HepG2 (cell line): ENCODE results near the gene B3GAT3.
"Not testable (repeated sequence)": the region's sequence is repeated elsewhere in the genome, so short reads cannot be mapped to it uniquely, and the experiment has no call there.

Source experiments
- ZFP37 ChIP-seq: sonication (generic); formaldehyde crosslinking; IDR thresholded peaks from 2 replicates; pipeline ENCODE4 v1.4.0; 2020; ENCODE audit warnings: missing genetic modification reagents, borderline replicate concordance
- ZSCAN9 ChIP-seq: IDR thresholded peaks from 2 replicates; pipeline ENCODE4 v1.6.1; 2016; ENCODE audit warnings: borderline replicate concordance
- TF ChIP-seq, protein P1 (sequence below): sonication (generic); formaldehyde crosslinking; IDR thresholded peaks from 2 replicates; pipeline ENCODE4 v1.5.1; 2020; ENCODE audit warnings: missing genetic modification reagents, mild to moderate bottlenecking, borderline replicate concordance
- TF ChIP-seq, protein P2 (sequence below): sonication (generic); formaldehyde crosslinking; IDR thresholded peaks from 2 replicates; pipeline ENCODE4 v1.5.0; 2020; ENCODE audit warnings: mild to moderate bottlenecking, missing genetic modification reagents, moderate library complexity
- TF ChIP-seq, protein P3 (sequence below): sonication (generic); formaldehyde crosslinking; IDR thresholded peaks from 2 replicates; pipeline ENCODE4 v1.4.0; 2020; ENCODE audit warnings: missing genetic modification reagents, borderline replicate concordance

DNA sequence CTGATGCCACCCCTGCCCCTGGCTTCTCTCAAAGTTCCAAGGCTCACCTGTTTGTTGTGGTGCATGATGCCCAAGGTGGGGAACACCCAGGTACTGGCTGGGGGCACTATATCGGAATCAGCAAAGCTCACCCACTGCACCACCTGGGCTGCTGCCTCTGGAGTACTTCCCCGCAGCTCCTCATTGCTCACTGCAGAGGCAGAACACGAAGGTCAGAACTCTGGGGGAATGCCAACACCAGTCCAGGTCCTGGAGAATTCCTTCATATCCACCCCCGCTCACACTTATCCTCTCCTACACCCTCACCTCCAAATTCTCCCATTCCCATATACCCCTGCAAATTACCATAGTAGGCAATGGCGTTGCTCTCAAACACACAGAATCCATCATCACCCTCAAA, 50.3 kb downstream of the B3GAT3 start:
- TF ChIP-seq, protein P1, sequence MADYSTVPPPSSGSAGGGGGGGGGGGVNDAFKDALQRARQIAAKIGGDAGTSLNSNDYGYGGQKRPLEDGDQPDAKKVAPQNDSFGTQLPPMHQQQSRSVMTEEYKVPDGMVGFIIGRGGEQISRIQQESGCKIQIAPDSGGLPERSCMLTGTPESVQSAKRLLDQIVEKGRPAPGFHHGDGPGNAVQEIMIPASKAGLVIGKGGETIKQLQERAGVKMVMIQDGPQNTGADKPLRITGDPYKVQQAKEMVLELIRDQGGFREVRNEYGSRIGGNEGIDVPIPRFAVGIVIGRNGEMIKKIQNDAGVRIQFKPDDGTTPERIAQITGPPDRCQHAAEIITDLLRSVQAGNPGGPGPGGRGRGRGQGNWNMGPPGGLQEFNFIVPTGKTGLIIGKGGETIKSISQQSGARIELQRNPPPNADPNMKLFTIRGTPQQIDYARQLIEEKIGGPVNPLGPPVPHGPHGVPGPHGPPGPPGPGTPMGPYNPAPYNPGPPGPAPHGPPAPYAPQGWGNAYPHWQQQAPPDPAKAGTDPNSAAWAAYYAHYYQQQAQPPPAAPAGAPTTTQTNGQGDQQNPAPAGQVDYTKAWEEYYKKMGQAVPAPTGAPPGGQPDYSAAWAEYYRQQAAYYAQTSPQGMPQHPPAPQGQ (CRISPR knock-in tag), result not testable (repeated sequence)
- TF ChIP-seq, protein P2, sequence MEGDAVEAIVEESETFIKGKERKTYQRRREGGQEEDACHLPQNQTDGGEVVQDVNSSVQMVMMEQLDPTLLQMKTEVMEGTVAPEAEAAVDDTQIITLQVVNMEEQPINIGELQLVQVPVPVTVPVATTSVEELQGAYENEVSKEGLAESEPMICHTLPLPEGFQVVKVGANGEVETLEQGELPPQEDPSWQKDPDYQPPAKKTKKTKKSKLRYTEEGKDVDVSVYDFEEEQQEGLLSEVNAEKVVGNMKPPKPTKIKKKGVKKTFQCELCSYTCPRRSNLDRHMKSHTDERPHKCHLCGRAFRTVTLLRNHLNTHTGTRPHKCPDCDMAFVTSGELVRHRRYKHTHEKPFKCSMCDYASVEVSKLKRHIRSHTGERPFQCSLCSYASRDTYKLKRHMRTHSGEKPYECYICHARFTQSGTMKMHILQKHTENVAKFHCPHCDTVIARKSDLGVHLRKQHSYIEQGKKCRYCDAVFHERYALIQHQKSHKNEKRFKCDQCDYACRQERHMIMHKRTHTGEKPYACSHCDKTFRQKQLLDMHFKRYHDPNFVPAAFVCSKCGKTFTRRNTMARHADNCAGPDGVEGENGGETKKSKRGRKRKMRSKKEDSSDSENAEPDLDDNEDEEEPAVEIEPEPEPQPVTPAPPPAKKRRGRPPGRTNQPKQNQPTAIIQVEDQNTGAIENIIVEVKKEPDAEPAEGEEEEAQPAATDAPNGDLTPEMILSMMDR, result not testable (repeated sequence)
- TF ChIP-seq, protein P3, sequence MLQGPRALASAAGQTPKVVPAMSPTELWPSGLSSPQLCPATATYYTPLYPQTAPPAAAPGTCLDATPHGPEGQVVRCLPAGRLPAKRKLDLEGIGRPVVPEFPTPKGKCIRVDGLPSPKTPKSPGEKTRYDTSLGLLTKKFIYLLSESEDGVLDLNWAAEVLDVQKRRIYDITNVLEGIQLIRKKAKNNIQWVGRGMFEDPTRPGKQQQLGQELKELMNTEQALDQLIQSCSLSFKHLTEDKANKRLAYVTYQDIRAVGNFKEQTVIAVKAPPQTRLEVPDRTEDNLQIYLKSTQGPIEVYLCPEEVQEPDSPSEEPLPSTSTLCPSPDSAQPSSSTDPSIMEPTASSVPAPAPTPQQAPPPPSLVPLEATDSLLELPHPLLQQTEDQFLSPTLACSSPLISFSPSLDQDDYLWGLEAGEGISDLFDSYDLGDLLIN (CRISPR knock-in tag), result not testable (repeated sequence)
- TF ChIP-seq ZSCAN9; ZFP37 (CRISPR knock-in tag): not testable (repeated sequence)
